GM15510 (cell line): ENCODE data around the gene NTN1.

ENCODE experiments used
- POLR2A ChIP-seq: IDR thresholded peaks from 3 replicates; pipeline ENCODE4 v1.6.1; 2011; ENCODE audit warnings: borderline replicate concordance; ENCODE audit not compliant: insufficient read length; ENCODE audit errors: extremely low read depth

The NTN1 gene

DNA sequence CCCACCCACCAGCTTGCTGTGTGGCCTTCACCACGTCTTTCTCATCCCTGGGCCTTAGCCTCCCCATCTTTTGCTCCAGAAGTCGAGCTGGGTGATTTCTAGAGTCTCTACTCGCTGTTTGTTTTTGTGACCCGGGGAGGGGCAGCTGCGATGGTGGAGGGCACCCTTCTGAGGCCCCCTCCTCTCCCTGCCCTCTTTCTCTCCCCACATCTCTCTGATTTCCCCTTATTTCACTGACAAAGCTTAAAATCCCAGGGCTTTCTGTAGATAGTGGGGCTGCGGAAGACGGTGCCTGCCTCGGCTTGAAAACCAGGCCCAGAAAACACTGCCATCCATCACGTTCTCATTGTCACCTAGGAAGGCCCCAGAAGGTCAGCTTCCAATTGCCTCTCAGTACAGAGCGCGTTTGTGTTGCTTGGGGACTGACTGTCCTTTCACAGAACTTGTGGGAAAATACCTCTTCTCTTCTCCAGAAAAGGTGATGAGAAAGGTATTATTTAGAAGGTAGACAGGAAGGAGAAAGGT, 95.1 kb downstream of the NTN1 start:
- no peak for TF ChIP-seq POLR2A

DNA sequence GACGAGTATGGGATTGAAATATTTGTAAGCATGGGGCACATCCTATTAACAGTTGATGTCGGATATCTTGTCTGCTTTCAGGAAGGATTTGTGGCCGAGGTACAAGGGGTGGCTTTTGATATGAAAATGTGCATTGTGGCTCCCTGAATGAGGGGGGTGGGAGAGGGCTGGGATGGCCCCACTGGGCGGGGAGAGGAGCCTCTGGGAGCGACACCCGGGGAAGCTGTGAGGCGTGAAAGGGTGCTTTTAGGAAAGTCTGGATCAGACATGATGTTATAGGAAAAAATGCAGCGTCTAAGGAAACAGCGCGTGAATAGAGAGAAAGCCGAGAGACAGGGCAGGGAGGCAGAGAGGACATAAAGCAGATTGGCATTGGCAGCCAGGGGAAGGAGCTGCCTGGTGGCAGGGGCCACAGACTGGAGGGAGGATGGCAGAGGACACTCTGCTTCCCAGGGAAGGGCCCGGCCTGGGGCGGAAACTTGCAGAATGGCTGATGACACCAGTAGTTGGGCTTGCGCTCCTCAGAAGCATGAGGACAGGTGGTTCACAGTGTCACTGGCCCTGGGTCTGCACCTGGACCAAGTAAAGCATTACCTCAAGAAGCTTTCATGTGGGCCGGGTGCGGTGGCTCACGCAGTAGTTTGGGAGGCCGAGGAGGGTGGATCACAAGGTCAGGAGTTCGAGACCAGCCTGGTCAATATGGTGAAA, 95.7 kb downstream of the NTN1 start:
- no peak for TF ChIP-seq POLR2A

DNA sequence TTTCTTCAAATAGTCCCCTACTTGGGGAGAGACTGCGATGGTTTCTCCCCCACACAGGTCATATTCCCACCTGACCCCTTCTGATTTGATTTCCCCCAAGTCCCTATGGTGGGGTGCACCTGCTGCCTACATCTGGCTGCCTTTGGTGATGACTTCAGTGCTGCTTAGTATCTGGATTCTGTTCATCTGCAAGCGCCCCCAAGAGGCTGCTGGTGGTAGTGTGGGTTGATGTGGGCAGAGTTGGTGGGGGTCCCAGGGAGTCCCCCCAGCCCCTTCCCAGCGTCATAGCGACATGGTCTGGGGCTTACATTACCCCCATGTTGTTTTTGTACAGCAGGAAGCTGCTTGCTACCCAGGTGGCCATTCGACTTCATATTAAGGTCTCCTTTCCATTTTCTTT, 99.2 kb downstream of the NTN1 start:
- no peak for TF ChIP-seq POLR2A

DNA sequence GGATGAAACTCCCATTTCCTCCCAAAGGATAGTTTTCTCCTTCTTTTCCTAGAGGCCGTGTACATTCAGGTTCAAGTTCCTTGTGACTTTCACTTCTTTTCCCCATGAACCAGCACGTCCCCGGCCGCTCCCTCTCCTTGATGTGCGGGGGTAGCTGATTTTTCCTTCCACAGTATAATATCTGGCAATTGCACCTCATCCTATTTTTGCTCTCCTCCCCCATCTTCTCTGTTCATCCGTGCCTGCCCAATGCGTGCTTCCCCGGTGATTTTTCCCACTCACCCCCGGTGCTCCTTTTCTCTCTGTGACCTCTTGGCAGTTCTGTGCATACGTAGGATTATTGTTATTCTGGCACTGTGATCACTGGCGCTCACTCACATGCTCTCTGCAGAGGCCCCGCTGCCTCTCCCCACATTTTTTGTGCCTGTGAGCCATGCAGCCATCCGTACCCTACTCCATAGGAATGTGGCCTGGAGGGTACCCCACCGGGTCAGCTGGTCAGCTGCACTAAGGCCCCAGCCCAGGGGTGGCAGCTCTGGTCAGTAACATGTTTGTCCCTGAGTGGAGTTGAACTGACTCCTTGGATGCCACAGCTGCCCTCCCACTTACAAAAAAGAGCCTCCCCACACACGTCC, 100.0 kb downstream of the NTN1 start:
- TF ChIP-seq POLR2A, result no peak

DNA sequence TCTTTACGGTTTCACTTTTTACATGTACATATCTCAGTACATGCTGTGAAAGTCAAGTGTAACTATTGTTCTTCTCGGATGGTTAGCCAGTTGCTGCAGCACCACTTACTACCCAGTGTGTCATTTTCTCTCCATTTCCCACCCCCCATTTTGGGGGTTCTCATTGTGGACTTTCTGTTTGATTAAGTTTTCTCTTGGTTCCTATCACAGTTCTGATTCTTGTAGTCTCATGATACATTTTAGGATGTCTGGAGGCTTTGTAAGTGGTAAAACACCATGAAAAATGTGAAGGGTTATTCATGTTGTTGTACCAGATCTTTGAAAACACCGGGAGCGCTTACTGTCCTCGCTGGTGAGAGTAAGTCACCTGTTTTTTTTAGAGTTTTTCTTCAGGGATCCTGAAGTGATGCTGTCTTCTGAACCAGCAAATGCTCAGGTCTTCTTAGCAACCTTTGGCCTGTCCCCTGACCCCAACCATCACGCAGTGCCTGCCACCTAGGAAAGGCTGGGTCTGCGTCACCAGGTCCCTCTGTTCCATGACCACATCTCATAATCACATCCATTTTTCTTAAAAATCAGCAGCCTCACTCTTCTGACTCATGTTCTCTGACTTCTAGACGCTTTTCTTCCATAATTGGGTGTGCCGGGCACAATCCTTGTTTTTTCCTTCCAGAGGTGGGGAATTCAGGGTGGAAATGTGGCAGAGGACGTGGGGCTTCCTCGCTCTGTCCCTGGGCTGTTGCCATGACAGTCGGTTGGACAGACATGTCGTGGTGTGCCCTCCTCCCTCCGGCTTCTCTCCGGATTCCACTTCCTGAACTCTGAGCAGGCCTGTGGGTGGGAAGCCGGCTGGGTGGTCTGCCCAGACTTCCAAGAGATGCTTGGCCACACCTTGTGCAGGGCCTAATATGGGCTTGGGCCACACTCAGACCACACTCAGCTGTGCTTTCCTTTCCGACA, 102.6 kb downstream of the NTN1 start:
- no peak for TF ChIP-seq POLR2A

DNA sequence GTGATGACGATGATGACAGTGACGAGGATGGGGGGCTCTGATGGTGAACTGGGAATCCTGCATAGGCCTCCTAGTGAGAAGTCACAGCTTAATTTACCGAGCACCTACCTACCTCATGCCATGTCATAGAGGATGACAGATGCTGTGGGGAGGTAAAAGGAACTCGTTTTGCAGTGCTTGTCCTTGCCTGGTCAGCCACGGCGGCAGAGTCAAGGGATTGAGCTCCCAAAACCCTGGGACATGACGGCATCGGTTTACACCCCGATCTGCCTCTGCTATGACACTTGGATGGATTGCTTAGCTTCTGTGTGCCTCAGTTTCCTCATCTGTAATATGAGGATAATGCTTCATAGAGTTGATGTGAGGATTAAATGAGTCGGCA, 103.2 kb downstream of the NTN1 start:
- TF ChIP-seq POLR2A, result no peak

DNA sequence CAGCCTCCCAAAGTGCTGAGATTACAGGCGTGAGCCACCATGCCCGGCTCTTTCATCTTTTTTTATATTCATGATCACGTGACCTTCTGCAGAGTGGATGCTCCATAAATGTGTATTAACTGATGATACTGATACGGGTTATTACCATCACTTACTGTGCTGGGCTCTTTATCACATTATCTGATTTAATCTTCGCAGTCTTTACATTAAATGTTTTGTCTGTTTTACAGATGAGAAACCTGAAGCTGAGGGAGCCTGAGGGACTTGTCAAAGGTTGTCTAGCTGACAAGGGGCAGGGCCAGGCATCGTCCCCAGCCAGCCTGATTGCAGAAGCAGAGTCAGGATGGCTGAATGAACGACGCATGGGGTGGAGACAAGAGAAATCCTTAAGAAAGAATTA, 104.4 kb downstream of the NTN1 start:
- TF ChIP-seq POLR2A, result no peak

DNA sequence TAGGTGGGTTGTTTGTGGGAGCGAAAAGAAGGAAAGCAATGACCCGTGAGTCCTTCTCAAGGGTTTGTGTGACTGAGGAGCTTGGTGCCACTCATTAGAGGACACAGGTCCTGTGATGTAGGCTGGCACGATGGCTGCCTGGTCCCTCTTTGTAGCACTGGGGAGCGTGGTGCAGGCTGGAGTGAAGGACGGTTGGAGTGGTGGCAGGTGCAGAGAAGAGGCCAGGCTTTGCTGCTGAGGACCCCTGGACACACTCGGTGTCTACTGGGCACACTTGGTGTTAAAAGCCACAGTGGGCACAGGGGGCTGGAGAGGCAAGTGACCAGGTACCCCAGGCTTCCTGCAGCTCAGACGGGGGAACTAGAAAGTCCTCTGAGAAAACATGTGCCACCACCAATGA, 106.0 kb downstream of the NTN1 start:
- TF ChIP-seq POLR2A, result no peak

DNA sequence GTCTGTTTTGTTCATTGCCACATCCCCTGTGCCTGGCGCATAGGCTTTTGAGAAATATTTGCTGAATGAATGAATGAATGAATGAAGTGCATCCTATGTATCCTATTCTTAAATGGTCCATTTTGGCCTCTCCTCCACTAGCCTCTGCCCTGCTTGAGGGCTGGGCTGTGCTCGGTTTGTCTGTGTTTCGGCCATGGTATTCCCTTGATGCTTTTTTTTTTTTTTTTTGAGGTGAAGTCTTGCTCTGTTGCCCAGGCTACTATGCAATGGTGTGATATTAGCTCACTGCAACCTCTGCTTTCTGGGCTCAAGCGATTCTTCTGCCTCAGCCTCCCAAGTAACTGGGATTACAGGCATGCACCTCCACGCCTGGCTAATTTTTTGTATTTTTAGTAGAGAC, 110.1 kb downstream of the NTN1 start:
- no peak for TF ChIP-seq POLR2A

DNA sequence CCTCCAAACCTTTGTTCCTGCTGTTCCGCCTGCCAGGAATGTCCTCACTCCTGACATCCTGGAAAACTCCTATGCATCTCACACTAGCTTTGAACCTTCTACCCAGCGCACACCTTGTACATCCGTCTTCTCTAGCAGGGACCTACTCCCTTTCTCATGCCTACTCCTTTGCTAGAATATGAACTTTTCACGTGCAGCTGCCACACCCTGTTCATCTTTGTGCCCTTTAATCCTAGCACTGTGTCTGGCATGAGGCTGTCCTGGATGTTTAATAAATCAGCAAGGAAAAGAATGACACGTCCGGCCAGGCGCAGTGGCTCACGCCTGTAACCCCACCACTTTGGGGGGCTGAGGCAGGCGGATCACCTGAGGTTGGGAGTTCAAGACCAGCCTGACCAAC, 111.0 kb downstream of the NTN1 start:
- no peak for TF ChIP-seq POLR2A

DNA sequence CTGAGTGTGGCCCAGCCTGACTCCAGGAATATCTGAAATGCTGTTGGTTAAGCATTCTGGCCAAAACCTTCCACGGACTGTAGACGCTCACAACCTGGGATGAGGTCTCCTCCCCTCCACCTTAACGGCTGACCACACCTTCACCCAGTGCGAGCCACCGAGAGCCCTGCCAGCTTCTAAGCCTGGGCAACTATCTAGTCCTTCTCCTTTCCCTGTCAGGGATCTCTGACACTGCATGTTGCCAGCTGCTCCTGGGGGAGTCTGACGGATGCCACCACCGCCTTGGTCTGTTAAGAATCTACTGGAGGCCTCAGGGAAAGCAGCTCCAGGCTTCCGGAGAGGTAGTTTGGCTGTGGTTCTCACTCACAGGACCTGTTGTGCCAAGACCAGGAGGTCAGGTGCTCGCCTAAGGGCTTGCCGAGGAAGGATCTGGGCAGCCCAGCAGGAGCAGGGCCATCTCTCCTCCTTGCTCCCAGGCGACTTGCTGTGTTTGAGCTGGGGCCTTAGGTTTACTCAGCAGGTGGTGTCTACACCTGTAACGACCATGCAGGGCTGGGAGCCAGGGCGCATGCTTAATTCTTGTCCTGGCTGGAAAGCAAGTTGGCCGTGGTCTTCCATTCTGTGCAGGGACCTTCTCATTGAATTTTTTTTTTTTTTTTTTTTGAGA, 111.8 kb downstream of the NTN1 start:
- TF ChIP-seq POLR2A, result no peak

DNA sequence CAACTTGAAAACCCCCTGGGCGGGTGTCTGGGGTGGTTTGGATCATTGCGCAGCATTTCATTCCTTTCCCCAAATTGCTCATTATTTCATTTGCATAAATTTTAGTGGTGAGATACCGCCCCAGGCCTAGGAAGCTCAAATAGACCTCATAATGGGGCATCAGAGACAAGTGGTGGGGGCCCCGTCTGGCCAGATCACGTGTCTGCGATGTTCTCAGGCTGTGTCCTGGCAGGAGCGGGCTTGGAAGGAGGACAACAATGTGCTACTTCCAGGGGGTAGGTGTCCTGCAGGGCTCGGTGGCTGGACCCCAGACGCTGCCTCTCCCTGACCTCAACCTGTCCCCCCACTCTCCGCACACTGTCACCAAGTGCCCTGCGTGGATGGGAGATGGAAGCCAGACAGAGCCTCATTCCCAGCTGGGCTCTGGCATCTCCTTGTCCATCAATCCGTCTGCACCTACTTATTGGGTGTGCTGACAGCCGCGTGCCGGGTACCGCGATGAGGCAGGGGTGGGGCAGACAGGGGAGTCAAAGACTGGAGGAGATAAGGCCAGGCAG, 116.9 kb downstream of the NTN1 start:
- no peak for TF ChIP-seq POLR2A

DNA sequence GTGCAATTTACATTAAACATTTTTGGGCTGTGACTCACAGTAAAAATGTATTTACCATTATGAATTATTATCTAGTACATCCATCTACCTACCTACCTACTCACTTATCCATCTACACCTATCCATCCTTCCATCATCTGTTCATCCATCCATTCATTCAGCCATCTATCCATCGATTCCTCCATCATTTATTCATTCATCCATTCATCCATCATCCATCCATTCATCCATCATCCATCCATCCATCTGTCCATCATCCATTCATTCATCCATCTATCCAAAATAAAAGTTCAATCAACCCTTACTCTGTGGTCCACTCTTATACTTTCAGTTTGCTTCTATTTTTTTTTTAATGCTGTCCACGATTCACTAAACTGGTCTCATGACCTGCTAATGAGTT, 118.4 kb downstream of the NTN1 start:
- TF ChIP-seq POLR2A, result no peak
